ENCODE results near the gene ZSWIM6. TPM values are rescaled to one million over a fixed set of nuclear protein-coding genes. Genes with fewer than 3 reads are reported as not detected.

The ZSWIM6 gene
- total and polyA plus RNA-seq, 2 experiments from 2014 or later, result 3.9 to 6.0 TPM

- no peaks in the 10 kb centered on the region for H3K9me2 ChIP-seq (ENCODE audit: insufficient read depth)
- no peaks in the 10 kb centered on the region for H3K27me3 ChIP-seq (ENCODE audit: insufficient read depth)
- TF ChIP-seq EZH2phosphoT487 (IDR thresholded peaks at IDR 0.05; ENCODE audit: unreplicated experiment), result no peak
- no peak for TF ChIP-seq NANOG (IDR thresholded peaks at IDR 0.05; ENCODE audit: borderline replicate concordance)
- TF ChIP-seq JUNB (IDR thresholded peaks at IDR 0.05; ENCODE audit: unreplicated experiment), result no peak
- TF ChIP-seq, protein P1, sequence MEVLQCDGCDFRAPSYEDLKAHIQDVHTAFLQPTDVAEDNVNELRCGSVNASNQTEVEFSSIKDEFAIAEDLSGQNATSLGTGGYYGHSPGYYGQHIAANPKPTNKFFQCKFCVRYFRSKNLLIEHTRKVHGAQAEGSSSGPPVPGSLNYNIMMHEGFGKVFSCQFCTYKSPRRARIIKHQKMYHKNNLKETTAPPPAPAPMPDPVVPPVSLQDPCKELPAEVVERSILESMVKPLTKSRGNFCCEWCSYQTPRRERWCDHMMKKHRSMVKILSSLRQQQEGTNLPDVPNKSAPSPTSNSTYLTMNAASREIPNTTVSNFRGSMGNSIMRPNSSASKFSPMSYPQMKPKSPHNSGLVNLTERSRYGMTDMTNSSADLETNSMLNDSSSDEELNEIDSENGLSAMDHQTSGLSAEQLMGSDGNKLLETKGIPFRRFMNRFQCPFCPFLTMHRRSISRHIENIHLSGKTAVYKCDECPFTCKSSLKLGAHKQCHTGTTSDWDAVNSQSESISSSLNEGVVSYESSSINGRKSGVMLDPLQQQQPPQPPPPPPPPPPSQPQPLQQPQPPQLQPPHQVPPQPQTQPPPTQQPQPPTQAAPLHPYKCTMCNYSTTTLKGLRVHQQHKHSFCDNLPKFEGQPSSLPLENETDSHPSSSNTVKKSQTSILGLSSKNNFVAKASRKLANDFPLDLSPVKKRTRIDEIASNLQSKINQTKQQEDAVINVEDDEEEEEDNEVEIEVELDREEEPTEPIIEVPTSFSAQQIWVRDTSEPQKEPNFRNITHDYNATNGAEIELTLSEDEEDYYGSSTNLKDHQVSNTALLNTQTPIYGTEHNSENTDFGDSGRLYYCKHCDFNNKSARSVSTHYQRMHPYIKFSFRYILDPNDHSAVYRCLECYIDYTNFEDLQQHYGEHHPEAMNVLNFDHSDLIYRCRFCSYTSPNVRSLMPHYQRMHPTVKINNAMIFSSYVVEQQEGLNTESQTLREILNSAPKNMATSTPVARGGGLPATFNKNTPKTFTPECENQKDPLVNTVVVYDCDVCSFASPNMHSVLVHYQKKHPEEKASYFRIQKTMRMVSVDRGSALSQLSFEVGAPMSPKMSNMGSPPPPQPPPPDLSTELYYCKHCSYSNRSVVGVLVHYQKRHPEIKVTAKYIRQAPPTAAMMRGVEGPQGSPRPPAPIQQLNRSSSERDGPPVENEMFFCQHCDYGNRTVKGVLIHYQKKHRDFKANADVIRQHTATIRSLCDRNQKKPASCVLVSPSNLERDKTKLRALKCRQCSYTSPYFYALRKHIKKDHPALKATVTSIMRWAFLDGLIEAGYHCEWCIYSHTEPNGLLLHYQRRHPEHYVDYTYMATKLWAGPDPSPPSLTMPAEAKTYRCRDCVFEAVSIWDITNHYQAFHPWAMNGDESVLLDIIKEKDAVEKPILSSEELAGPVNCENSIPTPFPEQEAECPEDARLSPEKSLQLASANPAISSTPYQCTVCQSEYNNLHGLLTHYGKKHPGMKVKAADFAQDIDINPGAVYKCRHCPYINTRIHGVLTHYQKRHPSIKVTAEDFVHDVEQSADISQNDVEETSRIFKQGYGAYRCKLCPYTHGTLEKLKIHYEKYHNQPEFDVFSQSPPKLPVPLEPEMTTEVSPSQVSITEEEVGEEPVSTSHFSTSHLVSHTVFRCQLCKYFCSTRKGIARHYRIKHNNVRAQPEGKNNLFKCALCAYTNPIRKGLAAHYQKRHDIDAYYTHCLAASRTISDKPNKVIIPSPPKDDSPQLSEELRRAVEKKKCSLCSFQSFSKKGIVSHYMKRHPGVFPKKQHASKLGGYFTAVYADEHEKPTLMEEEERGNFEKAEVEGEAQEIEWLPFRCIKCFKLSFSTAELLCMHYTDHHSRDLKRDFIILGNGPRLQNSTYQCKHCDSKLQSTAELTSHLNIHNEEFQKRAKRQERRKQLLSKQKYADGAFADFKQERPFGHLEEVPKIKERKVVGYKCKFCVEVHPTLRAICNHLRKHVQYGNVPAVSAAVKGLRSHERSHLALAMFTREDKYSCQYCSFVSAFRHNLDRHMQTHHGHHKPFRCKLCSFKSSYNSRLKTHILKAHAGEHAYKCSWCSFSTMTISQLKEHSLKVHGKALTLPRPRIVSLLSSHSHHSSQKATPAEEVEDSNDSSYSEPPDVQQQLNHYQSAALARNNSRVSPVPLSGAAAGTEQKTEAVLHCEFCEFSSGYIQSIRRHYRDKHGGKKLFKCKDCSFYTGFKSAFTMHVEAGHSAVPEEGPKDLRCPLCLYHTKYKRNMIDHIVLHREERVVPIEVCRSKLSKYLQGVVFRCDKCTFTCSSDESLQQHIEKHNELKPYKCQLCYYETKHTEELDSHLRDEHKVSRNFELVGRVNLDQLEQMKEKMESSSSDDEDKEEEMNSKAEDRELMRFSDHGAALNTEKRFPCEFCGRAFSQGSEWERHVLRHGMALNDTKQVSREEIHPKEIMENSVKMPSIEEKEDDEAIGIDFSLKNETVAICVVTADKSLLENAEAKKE (CRISPR knock-in tag; IDR thresholded peaks at IDR 0.05), result no peak
- no peak for TF ChIP-seq EZH2 (IDR thresholded peaks at IDR 0.05; ENCODE audit: low read depth, unreplicated experiment)
- TF ChIP-seq ZNF114 (CRISPR knock-in tag; IDR thresholded peaks at IDR 0.05), result no peak
- TF ChIP-seq CREB1 (CRISPR knock-in tag; IDR thresholded peaks at IDR 0.05; ENCODE audit: low read depth), result no peak
- TF ChIP-seq REST (IDR thresholded peaks at IDR 0.05; ENCODE audit: unreplicated experiment), result no peak
- no peaks in the 10 kb centered on the region for H4K20me1 ChIP-seq (replicated peaks; ENCODE audit: insufficient read depth)
- H3K79me2 ChIP-seq (replicated peaks; ENCODE audit: insufficient read depth), result peaks cover 50% of the 10 kb centered on the region
- H3K4me2 ChIP-seq, result peak overlapping the region; percentile 65
- H2AFZ ChIP-seq, result no peak overlapping the region
- Mint-ChIP-seq H3K36me3 (ENCODE audit: low read depth) (peaks cover under 1% of the 10 kb centered on the region; the same call in 1 of the 3 replicates), H3K27me3 (ENCODE audit: insufficient read depth, low read depth, poor library complexity) (peaks cover 5% of the 10 kb centered on the region), H3K27ac (peak overlapping the region; percentile 62; the same call in 1 of the 2 replicates), H3K4me1 (peaks cover 58% of the 10 kb centered on the region), H3K4me3 (peak overlapping the region; percentile 29; the same call in 2 of the 3 replicates), H3K9me3 (no peaks in the 10 kb centered on the region; the same call in 1 of the 3 replicates)
- peak overlapping the region; percentile 23; the same call in 1 of the 2 replicates for H3K4me3 ChIP-seq
- no peaks in the 10 kb centered on the region for H3F3A ChIP-seq (replicated peaks; ENCODE audit: low read depth)
- peak overlapping the region; percentile 86 for H3K27ac ChIP-seq (ENCODE audit: low read depth)
- DNase-seq (ENCODE audit: low spot score) (peak; percentile 50), ATAC-seq (peak; percentile 63)
- H3K4me1 ChIP-seq (ENCODE audit: insufficient read depth), result peaks cover 61% of the 10 kb centered on the region
- H3K36me3 ChIP-seq (ENCODE audit: insufficient read depth), result no peaks in the 10 kb centered on the region
Measured at GRCh38 chr5:61416010-61416409, 84.0 kb downstream of the ZSWIM6 start.

Measured in GM23338 (cell line).